GM12874 (cell line): ENCODE results near the gene COPE.

ENCODE experiments used
- TF ChIP-seq, protein P1 (sequence below): IDR thresholded peaks from 2 replicates; pipeline ENCODE4 v1.5.1; 2011; ENCODE audit warnings: low read depth, mild to moderate bottlenecking, control low read depth, low read length, moderate library complexity; ENCODE audit not compliant: insufficient read depth

Gene COPE

DNA sequence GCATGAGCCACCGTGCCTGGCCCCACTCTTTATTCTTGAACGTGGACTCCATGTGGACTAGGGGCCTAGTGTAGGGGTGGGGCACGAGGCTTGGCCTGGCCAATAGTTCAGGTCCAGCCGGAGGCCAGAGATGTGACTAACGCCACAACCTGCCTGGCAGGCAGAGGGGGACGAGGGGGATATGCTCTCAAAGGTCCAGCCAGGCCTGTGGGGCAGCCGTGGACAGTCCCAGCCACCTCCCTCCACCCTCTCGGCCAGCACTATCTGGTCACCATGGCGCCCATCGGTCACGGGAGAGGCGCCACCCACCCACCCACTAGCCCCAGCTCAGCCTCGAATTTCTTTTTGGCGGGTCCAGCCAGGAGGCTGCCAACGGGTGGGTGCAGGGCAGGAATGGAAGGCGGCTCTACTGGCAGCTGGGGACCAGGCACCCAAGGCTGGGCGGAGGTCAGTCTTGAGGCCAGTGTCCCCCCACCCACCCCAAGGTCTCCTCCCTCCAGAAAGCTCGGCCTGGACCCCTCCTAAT, 21.0 kb downstream of the COPE start:
- TF ChIP-seq, protein P1, sequence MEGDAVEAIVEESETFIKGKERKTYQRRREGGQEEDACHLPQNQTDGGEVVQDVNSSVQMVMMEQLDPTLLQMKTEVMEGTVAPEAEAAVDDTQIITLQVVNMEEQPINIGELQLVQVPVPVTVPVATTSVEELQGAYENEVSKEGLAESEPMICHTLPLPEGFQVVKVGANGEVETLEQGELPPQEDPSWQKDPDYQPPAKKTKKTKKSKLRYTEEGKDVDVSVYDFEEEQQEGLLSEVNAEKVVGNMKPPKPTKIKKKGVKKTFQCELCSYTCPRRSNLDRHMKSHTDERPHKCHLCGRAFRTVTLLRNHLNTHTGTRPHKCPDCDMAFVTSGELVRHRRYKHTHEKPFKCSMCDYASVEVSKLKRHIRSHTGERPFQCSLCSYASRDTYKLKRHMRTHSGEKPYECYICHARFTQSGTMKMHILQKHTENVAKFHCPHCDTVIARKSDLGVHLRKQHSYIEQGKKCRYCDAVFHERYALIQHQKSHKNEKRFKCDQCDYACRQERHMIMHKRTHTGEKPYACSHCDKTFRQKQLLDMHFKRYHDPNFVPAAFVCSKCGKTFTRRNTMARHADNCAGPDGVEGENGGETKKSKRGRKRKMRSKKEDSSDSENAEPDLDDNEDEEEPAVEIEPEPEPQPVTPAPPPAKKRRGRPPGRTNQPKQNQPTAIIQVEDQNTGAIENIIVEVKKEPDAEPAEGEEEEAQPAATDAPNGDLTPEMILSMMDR, result no peak

DNA sequence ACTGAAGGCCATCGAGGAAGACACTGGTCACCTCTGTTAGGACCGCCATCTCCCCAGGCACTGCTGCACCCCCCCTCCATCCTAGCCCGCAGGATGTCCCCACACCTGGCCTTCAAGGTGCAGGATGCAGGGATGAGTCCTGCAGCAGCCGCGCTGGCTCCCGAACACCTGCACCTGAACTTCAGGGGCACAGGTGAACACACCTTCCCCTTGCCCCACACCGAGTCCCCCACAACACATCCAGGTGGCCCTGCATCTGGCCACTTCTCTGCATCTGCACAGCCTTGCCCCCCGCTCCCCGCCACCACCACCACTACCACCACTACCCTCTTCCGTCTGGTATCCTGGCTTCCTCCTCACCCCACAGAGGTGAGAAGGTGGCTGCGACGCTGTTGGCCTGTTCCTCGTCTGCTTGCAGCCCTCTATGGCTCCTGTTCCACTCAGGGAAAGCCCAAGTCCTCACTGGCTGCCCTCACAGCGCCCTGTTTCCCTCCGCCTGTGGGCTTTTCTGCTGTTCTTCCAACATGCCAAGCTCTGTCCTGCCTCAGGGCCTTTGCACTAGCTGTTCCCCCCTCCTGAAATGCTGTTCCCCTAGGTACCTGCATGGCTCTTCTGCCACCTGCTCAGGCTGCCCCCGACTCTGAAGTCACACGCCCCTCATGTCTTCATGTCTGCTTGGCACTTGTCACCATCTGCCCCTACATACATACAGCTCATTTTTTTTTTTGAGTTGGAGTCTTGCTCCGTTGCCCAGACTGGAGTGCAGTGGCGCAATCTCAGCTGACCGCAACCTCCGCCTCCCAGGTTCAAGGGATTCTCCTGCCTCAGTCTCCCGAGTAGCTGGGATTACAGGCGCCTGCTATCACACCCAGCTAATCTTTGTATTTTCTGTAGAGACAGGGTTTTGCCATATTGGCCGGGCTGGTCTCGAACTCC, 21.8 kb downstream of the COPE start:
- TF ChIP-seq, protein P1, result no peak

DNA sequence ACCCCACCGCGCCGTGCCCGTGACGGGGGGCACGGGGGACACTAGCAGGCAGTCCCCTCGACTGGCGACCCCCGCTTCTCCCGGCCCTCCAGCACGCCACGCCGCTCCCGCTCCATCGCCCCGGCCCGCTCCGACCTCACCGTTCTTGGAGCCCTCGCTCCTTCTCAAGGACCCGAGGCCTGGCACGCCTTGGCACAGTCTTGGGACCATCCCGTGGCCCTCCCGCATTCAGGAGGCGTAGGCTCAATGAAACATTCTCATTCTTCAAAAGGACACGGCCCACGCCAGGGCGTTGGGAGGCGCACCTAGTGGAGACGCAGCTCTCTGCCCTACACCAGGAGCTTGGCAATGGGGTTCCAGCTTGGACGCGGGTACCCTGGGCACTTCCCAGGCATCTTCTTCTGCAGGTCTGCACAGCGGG, 22.8 kb downstream of the COPE start:
- TF ChIP-seq, protein P1, result no peak

DNA sequence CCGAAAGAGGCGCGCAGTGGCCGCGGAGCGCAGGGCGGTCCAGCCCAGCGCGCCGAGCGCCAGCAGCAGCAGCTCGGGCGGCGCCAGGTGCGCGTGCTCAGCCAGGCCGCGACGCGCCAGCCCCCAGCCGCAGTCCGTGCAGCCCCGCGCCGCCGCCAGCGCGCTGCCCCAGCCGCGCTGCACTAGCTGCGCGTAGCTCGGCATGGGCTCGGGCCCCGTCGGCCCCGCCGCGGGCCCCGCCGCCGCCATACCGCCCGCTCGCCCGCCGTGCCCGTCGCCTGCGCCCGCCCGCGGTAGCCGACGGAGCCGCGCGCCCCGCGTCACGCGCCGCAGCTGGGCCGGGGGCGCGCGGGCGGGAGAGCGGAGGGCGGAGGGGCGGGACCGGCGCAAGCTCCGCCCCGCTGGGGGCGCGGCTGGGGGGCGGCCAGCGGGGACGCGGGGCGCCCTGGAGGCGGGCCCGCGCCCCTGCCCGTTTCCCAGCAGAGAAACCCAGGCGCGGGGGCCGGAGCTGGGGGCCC, 23.3 kb downstream of the COPE start, which contains the start of gene CERS1:
Gene CERS1 (minus strand): TSS at position 335 of the 518 bp plus-strand sequence. CDS start 86 bp downstream, at position 249.
- TF ChIP-seq, protein P1, result no peak

DNA sequence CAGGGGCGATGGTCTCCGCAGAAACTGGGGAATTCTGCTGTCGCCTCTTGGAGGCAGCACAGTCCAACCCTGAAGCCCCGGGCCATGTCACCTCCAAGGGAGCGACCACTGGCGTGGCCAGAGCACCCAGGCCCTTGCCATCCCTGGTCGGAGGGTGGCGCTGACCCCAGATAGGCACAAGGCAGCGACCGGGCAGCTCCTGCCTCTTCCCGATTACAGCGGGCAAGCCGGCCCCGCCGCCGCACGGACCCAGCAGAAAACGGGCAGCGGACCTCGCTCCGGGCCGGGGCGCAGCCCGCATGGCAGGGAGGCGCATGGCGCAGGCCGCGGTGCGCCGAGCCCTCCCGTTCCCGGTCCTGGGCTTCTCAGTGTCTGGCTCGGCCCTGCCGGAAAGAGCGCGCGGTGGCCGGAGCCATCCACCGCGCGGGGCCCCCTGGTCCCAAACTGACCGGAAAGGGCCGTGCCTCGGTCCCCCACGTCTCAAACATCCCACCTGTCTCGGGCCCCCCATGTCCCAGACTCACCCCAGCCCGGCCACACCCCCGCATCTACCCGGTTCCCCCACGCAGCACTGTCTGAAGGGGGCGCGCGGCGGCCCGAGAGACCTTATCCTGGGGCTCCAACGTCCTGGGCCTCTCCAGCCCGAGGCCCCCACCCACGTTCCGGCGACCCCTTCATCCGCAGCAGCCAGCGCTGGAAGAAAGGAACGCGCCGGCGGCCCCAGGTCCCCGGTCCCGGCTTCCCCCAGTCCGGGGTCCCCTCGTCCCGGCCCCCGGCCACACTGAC, 24.0 kb downstream of the COPE start:
- TF ChIP-seq, protein P1, result peak; percentile 45

DNA sequence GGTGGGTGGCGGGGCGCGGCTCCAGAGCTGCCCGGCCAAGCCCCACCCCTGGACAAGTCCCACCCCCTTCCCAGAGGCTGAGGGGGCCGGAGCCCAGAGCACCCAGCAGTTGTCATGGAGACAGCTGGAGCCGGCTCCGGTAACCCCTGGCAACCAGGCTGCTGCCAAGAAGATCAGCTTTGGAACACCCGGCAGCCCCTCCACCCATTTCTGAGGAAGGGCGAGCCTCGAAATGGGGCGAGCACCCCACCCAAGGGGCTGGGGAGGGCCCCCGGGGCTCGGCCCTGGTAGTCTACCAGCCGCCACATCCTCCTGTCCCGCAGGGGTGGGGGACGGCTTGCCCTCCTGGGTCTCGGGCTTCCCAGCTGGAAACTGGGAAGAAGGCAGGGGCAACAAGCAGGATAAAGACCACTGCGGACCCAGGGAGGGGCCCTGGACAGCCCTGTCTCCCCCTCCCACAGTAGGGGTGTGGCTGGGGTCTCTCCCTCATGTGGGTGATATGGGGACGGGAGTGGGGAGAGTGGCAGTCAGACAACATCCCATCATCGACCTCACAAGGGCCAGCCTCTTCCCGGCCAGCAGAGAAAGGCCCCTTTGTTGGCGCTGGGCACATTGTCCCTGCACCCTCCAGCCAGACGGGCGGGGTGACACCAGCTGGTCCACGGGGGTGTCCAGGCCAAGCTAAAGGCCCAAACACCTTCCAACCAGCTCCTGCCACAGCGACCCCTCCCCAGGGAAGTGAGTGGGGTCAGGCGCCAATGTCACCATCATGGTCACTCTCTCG, 24.7 kb downstream of the COPE start:
- TF ChIP-seq, protein P1, result no peak
